HFF-Myc (cell line): ENCODE measurements around the gene GRM7.

Experiments used
- DNase-seq: peaks from one replicate; pipeline ENCODE4 v3.0.0-alpha.2; 2011; ENCODE audit warnings: low read depth; ENCODE audit errors: extremely low read depth
- H3K4me3 ChIP-seq: replicated peaks from 2 replicates; pipeline ENCODE4 v1.5.1; 2011; ENCODE audit warnings: low read depth, mild to moderate bottlenecking, control low read depth, low read length
- TF ChIP-seq, protein P1 (sequence below): IDR thresholded peaks from 2 replicates; pipeline ENCODE4 v1.5.1; 2012; ENCODE audit warnings: mild to moderate bottlenecking, low read depth, low read length, control low read depth; ENCODE audit errors: missing control alignments

Gene GRM7

DNA sequence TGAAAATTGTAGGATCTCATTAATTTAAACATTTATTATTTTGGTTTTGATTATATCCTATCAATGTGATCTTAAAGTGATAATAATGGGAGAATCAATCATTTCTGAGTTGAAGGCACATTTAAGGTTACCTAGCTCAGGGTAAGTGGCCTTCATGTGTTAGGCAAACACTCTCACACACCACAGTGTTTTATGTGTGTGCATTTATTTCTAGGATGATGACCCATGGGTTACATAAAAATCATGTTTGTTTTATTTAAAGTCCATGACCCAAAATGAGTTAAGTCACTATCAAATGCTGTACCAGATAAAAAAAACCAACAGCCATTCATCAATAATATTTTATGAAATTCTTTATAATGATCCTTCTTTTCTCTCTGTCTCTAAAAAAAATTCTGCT, 520.8 kb downstream of the GRM7 start:
- no peak for DNase-seq
- TF ChIP-seq, protein P1, sequence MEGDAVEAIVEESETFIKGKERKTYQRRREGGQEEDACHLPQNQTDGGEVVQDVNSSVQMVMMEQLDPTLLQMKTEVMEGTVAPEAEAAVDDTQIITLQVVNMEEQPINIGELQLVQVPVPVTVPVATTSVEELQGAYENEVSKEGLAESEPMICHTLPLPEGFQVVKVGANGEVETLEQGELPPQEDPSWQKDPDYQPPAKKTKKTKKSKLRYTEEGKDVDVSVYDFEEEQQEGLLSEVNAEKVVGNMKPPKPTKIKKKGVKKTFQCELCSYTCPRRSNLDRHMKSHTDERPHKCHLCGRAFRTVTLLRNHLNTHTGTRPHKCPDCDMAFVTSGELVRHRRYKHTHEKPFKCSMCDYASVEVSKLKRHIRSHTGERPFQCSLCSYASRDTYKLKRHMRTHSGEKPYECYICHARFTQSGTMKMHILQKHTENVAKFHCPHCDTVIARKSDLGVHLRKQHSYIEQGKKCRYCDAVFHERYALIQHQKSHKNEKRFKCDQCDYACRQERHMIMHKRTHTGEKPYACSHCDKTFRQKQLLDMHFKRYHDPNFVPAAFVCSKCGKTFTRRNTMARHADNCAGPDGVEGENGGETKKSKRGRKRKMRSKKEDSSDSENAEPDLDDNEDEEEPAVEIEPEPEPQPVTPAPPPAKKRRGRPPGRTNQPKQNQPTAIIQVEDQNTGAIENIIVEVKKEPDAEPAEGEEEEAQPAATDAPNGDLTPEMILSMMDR = no peak
- H3K4me3 ChIP-seq = no peak overlapping the region

DNA sequence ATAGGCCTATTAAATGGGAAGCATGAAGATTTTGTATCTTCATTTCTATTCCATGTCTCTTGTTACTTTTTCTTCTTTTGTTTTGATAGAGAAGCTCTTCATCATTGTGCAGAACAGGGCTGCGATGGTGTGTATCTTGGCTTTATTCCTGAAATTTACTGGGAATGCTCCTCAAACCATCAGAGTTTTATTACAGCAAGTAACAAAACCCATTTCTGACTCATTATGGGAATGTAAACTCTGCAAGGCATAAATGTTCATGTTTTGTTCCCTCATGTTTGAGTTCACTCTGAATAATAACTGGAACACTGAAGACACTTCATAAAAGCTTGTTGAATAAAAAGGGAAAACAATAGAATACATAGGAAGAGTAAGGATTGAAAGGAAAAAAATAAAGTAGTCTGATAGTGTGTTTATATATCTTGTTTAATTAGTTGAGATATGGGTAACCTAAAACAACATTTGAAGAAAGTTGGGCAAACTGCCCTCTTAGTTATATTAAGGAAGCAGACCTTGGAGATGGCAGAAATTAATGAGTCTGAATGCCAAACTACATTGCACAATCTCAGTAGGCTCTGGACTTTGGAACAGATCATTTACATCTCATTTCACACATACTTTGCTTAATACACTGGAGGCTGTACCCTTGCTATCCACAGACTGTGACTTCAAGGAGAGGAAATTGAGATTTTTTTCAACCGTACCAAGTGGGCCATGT, 521.5 kb downstream of the GRM7 start:
- TF ChIP-seq, protein P1 = no peak
- no peak for DNase-seq
- H3K4me3 ChIP-seq = no peak overlapping the region

DNA sequence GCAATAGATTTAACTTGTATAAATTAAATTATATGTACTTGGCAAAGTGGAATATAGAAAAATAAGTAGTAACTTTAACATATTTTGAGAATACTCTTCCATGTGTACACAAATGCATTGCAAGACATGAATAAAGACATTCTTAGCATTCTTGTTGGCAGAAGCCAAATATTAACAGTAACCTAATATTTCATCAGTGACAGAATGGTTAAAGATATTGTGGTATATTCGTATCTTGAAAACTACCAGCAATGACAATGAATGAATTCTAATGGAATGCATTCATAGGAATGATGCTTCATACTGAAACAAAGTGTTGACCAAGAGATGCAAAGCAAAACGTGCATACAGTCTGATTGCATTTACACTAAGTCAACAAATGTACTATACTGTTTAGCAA, 524.7 kb downstream of the GRM7 start:
- TF ChIP-seq, protein P1 = no peak
- no peak for DNase-seq
- H3K4me3 ChIP-seq = no peak overlapping the region

DNA sequence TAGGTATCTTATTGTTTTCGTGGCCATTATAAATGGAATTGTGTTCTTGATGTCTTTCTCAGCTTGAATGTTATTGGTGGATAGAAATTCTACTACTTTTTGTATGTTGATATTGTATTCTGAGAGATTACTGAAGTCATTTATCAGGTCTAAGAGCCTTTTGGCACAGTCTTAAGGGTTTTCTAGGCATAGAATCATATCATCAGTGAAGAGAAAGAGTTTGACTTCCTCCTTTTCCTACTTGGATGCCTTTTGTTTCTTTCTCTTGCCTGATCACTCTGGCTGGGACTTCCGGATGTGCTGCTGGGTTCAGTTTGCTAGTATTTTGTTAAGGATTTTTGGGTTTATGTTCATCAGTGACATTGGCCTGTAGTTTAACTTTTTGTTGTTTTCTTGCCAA, 527.1 kb downstream of the GRM7 start:
- TF ChIP-seq, protein P1 = no peak
- H3K4me3 ChIP-seq = no peak overlapping the region
- no peak for DNase-seq

DNA sequence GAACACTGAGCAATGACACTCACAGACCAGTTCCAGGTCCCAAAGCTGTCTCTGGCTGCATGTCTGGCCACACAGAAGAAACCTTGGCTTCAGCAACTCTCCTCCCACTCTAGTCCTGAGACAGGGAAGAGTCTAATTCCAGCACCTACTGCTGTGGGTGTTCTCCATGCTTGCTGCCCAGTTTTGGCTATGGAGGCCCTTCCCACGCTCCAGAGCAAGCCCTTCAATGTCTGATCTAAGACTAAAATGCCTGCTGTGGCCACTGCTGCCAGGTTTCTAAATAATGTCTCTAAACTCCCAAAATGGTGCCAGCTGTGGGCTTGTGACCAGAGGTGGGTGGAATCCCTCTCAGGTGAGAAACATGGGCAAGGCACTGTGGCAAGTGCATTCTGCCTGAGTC, 531.3 kb downstream of the GRM7 start:
- no peak for DNase-seq
- TF ChIP-seq, protein P1 = no peak
- no peak overlapping the region for H3K4me3 ChIP-seq

DNA sequence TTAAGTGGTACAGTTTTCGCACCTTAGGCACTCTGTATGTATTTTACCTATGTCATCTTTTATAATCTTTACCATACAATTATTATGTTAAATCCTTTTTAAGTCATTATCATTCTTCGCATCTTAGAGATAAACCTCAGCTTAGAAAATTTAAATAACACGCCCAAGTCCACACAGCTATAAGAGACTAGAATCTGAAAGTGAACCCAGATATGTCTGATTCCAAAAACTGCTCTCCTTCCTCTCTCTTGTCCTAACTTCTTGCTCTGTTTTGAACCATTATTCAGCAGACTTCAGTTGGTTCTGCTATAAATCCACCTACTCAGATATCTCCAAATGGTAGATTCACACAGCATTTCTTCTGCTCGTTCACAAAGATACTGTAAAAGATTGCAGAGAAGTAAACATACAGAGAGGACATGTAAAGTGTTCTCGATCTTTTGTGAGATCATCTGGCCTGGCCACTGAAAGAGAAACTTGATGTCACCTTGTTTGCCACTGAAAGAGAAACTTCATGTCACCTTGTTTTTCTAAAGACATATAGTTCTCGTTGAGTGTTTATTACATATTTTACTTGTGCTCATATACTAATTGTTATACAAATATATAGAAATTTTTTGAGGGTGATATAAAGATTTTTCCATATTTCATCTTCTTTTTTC, 533.2 kb downstream of the GRM7 start:
- TF ChIP-seq, protein P1 = no peak
- DNase-seq = no peak

More for the DNA sequence above, 533.2 kb downstream of the GRM7 start:
- H3K4me3 ChIP-seq = no peak overlapping the region
